Activated CD8-positive, alpha-beta memory T cell treated with anti-CD3 and anti-CD28 coated beads, Interleukin-2, amount 50 U/mL, for 48 hours (primary cell): ENCODE data around the gene ALX1.

ENCODE experiments used
- DNase-seq: peaks from one replicate; pipeline ENCODE4 v3.0.0-alpha.2; 2020

ALX1 gene

DNA sequence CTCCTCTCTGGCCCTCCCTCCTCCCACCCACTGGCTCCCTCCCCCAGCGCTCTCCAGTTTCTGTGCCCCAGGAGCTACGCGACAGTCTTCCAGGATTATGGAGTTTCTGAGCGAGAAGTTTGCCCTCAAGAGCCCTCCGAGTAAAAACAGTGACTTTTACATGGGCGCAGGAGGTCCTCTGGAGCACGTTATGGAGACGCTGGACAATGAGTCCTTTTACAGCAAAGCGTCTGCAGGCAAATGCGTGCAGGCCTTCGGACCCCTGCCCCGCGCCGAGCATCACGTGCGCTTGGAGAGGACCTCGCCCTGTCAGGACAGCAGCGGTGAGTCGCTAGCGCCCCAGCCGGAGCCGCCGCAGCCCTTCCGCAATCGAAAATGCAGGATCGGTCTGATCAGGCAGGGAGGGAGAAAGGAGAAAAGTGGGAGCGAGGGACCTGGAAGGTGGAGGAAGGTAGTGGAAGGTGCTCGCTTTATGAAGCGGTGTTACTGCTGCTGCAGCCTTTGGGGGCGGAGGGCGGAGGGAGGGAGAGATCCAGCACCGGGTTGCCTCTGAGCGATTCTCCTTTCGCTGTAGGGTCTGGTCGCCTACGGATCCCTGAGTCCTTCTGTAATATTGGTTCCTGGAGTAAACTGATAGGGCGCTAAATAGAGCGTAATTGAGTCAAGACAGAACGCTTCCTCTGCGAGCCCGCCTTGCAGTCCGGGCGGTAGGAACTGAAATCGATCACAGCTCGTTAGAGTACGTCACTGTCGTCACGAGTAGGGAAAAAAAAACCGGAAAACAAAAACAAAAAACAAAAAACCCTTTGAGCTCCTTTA is at the start of gene ALX1:
Gene ALX1, plus strand, starts transcription at position 56 of the 819 bp plus-strand sequence. Its CDS starts 42 bp downstream, at position 98.
- DNase-seq = peak; percentile 49

- DNase-seq = no peak
These were observed 42.7 kb upstream of the ALX1 start for GRCh38 chr12:85237327-85237726.

GRCh38 chr12:85244561-85244960 is 35.5 kb upstream of the ALX1 start:
- DNase-seq = no peak

GRCh38 chr12:85253853-85254252 is 26.2 kb upstream of the ALX1 start:
- no peak for DNase-seq

GRCh38 chr12:85257671-85258070 is 22.3 kb upstream of the ALX1 start:
- no peak for DNase-seq

DNA sequence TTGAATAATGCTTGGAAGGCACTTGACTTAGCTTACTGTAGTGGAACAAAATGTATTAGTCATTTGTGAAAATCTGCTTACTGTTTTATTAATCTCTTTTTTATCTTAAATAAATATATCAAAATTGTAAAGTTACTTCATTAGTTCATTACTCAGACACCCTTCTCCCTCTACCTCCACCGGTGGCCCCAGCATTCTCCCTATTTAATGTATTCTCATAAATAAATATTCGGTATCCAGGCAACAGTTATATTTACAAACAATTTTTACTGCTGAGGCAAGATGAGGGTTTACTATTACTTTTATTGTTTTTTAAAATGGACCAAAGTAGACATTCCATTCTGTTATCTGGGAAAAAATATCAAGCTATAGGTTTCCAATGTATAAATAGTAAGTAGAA is 19.6 kb upstream of the ALX1 start:
- DNase-seq = no peak

- DNase-seq = no peak
These were observed 19.1 kb upstream of the ALX1 start for GRCh38 chr12:85260896-85261295.

DNA sequence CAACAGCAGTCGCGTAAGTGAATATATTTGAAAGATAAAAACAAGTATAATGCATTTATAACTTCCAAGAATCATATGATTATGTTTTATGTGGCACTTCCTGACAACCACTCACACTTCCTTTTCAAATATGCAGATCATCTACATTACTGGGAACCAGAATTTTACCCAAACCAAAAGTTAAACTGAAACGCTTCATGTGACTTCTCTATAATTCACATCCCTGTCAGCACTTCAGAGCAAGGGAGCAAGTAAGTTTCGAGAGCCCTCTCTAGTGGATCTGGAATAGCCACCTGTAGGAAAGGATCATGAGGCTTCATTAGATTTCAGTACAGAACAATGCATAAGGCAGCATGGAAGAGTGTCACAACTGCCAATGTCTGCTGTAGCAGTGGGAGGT is 13.7 kb upstream of the ALX1 start:
- DNase-seq = no peak

GRCh38 chr12:85273381-85274314 is 6.4 kb upstream of the ALX1 start:
- DNase-seq = no peak

GRCh38 chr12:85274315-85274651 is 5.7 kb upstream of the ALX1 start:
- DNase-seq = no peak

GRCh38 chr12:85275374-85275773 is 4.6 kb upstream of the ALX1 start:
- DNase-seq = no peak

DNA sequence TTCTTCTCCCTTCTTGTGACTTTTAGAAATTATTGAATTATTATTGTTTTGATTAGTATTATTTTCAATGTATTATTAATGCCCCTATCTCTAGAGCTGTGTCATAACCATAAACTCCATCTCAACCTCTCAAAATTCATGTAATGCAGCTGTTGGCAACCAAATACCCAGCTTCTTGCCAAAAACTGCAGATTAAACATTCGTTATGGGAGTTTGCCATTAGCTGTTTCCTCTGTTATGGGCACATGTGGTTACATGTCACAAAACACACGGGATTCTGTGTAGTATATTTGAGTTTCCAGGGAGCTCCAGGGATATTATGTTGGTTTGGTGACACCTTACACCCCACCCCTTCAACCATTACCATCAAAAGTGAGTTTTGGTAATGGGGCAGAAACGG is 2.8 kb upstream of the ALX1 start:
- no peak for DNase-seq

- no peak for DNase-seq
These were observed 2.0 kb upstream of the ALX1 start for GRCh38 chr12:85277900-85278597.

- no peak for DNase-seq
These were observed 1.2 kb upstream of the ALX1 start for GRCh38 chr12:85278598-85279448.

- no peak for DNase-seq
These were observed 413 bp upstream of the ALX1 start for GRCh38 chr12:85279449-85280164.

DNA sequence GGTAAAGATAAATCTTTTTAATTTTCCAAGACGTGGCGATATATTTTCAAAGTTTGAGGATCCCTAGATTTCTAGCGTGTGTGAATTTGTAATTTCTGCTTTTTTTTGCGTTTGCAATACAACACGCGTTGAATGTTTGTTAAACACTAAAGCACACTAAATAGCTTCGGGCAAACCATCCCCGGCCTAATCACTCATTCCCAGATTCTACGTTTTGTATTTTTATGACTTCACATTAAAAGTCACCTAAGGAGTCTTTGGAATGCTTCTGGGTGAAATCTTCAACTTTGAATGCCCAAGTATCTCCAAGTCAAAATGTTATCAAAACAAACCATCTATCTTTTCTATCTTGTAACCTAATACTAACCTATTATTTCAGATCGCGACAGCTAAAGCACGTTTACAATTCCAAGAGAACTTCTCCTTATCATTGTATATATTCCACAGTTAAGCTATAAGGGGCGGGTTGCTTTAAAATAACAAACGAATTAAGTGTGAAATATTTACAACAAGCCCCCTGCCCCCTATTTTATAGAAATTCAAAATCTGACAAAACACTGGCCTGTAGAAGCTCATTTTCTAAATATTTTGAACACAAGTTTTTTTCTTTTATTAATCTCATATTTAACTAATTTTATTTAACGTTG is 1.1 kb downstream of the ALX1 start:
- DNase-seq = no peak

DNA sequence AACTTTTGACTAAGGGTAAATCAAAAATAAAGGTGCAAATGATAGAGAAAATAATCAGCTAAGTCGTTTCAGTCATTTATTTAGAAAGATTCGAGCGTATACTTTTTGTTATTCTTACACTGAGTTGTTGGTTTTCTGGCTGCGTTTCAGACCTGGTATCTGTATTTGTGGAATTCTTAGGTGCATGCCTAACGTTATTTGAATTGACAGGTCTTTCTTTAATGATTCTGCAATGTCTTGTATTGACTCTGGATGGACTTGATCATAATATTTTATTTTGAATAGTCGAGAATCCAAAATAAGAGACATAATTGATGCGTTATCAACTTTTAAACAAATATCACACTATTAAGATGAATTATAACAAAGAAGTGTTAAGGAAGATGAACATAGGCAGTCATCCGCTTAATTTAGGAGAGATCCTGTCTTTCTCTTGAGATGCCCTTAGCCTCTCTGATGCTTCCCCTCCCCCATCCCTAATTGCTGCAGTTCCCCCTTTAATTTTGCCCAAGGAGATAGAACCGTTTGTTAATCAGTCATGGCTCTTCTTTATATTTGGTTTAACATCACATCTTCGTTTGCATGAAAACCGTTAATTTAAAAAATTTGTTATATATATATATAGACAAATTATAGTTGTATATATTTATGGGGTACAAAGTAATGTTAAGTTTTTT is 1.8 kb downstream of the ALX1 start:
- no peak for DNase-seq

DNA sequence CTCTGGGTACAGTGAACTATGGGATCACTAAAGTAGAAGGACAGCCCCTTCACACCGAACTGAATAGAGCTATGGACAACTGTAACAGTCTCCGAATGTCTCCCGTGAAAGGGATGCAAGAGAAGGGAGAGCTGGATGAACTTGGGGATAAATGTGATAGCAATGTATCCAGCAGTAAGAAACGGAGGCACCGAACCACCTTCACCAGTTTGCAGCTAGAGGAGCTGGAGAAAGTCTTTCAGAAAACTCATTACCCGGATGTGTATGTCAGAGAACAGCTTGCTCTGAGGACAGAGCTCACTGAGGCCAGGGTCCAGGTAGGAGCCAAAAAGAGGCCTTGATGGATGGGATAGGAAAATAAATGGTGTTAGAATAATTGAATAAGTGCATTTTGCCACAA is 3.5 kb downstream of the ALX1 start:
- DNase-seq = no peak

- no peak for DNase-seq
These were observed 16.3 kb downstream of the ALX1 start for GRCh38 chr12:85296362-85296761.

GRCh38 chr12:85299053-85299452 is 19.0 kb downstream of the ALX1 start:
- DNase-seq = no peak

DNA sequence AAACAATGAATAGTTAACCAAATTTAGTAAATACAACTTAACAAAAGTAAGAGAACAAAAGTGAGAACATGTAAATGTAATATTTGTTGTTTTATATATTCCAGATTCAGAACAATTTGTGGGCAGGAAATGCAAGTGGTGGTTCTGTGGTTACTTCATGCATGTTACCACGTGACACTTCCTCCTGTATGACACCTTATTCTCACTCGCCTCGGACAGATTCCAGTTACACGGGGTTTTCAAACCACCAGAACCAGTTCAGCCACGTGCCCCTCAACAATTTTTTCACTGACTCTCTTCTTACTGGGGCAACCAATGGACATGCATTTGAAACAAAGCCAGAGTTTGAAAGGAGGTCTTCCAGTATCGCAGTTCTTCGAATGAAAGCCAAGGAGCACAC is 21.0 kb downstream of the ALX1 start:
- no peak for DNase-seq
